Fibroblast of lung (primary cell): ENCODE measurements around the gene ANKRD22. TPM values are rescaled to one million over a fixed set of nuclear protein-coding genes. Genes with fewer than 3 reads are reported as not detected.

ENCODE experiments used
- DNase-seq, 2 donors: peaks; one replicate each; pipeline versions ENCODE4 v3.0.0 to v3.0.0-alpha.2; 2010; ENCODE audit warnings: low read depth in 2 of 2
- H2AFZ ChIP-seq: 2 replicates; pipeline ENCODE4 v1.5.1; 2012; ENCODE audit warnings: low read length, control low read depth, inconsistent platforms
- H3K27ac ChIP-seq: 2 replicates; pipeline ENCODE4 v1.5.1; 2011; ENCODE audit warnings: low read length, control low read depth; ENCODE audit not compliant: insufficient read depth
- H3K27me3 ChIP-seq: 2 replicates; pipeline ENCODE4 v1.5.1; 2011; ENCODE audit warnings: mild to moderate bottlenecking, low read length; ENCODE audit not compliant: control insufficient read depth, insufficient read depth
- H3K36me3 ChIP-seq: 2 replicates; pipeline ENCODE4 v1.5.1; 2011; ENCODE audit warnings: low read length; ENCODE audit not compliant: control insufficient read depth, insufficient read depth
- H3K4me1 ChIP-seq: 2 replicates; pipeline ENCODE4 v1.5.1; 2011; ENCODE audit warnings: low read length; ENCODE audit not compliant: control insufficient read depth, insufficient read depth; ENCODE audit errors: extremely low read depth
- H3K4me2 ChIP-seq: 2 replicates; pipeline ENCODE4 v1.5.1; 2011; ENCODE audit warnings: low read length, control low read depth; ENCODE audit not compliant: insufficient read depth; ENCODE audit errors: extremely low read depth
- H3K4me3 ChIP-seq, 4 experiments: fragments of 200-600 bp in 1 of 4; sonication (generic) in 1 of 4; replicated peaks in 1 of 4; 2 replicates each; pipeline ENCODE4 v1.5.1; 2011 to 2016; ENCODE audit warnings: low read length in 4 of 4, low read depth in 3 of 4, mild to moderate bottlenecking in 3 of 4, control low read depth in 2 of 4, inconsistent platforms in 1 of 4, mixed read lengths in 1 of 4; ENCODE audit not compliant: insufficient read depth in 1 of 4; ENCODE audit errors: control extremely low read depth in 1 of 4
- H3K79me2 ChIP-seq: 2 replicates; pipeline ENCODE4 v1.5.1; 2012; ENCODE audit warnings: mild to moderate bottlenecking, low read length, inconsistent platforms; ENCODE audit not compliant: control insufficient read depth, insufficient read depth
- H3K9ac ChIP-seq: 2 replicates; pipeline ENCODE4 v1.5.1; 2011; ENCODE audit warnings: mild to moderate bottlenecking, low read length, control low read depth; ENCODE audit not compliant: insufficient read depth
- H3K9me3 ChIP-seq: 2 replicates; pipeline ENCODE4 v1.5.1; 2012; ENCODE audit warnings: low read depth, low read length; ENCODE audit not compliant: control insufficient read depth, insufficient read depth
- H4K20me1 ChIP-seq: 2 replicates; pipeline ENCODE4 v1.5.1; 2011; ENCODE audit warnings: low read length; ENCODE audit not compliant: control insufficient read depth, insufficient read depth; ENCODE audit errors: extremely low read depth
- CTCF ChIP-seq, 2 donors: IDR thresholded peaks in 1 of 2; conservative IDR thresholded peaks in 1 of 2; 1 replicate in 1 of 2; 2 replicates in 1 of 2; pipeline ENCODE4 v1.5.1; 2011 to 2012; ENCODE audit warnings: low read length in 2 of 2, control low read depth in 1 of 2, inconsistent platforms in 1 of 2, low read depth in 1 of 2, mild to moderate bottlenecking in 1 of 2
- EZH2 ChIP-seq: IDR thresholded peaks from 2 replicates; pipeline ENCODE4 v1.5.1; 2012; ENCODE audit warnings: low read length, control low read depth, mild to moderate bottlenecking; ENCODE audit errors: missing control alignments
- polyA plus RNA-seq, 2 donors: library from polyadenylated mRNA; depleted of rRNA in 1 of 2; stranded (reverse) in 1 of 2; unstranded in 1 of 2; fragments of >200 nt; gene quantifications; 2 replicates each; pipeline ENCODE4 v1.2.1, GENCODE V29; 2011 to 2012; ENCODE audit warnings: missing spikeins in 1 of 2
- total RNA-seq: library from RNA; depleted of rRNA; stranded (reverse); fragments of >200 nt; gene quantifications from 2 replicates; pipeline ENCODE4 v1.2.1, GENCODE V29; 2014

ANKRD22 gene
- total and polyA plus RNA-seq, 2 donors (not counting 1 experiment from before 2014, with no cell fraction given) = 0.17 TPM; not detected in 1

GRCh38 chr10:88841316-88842111 is 10.1 kb downstream of the ANKRD22 start:
- no peaks in the 10 kb centered on the region for H3K79me2 ChIP-seq
- no peak for TF ChIP-seq CTCF (conservative IDR thresholded peaks at IDR 0.05 in 1 of 2, IDR thresholded peaks at IDR 0.05 in 1 of 2; ENCODE audit: low read depth in 1 of 2, low read length in 2 of 2)
- TF ChIP-seq EZH2 = no peak
- H3K36me3 ChIP-seq = no peaks in the 10 kb centered on the region
- H3K4me3 ChIP-seq = no peak overlapping the region
- H4K20me1 ChIP-seq = no peaks in the 10 kb centered on the region
- H3K27ac ChIP-seq = no peak overlapping the region
- H3K4me1 ChIP-seq = no peaks in the 10 kb centered on the region
- no peak for DNase-seq
- no peaks in the 10 kb centered on the region for H3K9me3 ChIP-seq
- H2AFZ ChIP-seq = no peak overlapping the region
- H3K9ac ChIP-seq = no peak overlapping the region
- H3K27me3 ChIP-seq = no peaks in the 10 kb centered on the region
- H3K4me2 ChIP-seq = no peak overlapping the region

GRCh38 chr10:88840881-88841280 is 10.8 kb downstream of the ANKRD22 start:
- no peaks in the 10 kb centered on the region for H3K4me1 ChIP-seq
- H3K9ac ChIP-seq = no peak overlapping the region
- H3K9me3 ChIP-seq = no peaks in the 10 kb centered on the region
- H3K4me3 ChIP-seq = no peak overlapping the region
- no peak overlapping the region for H3K4me2 ChIP-seq
- DNase-seq = no peak
- H3K27ac ChIP-seq = no peak overlapping the region
- H3K36me3 ChIP-seq = no peaks in the 10 kb centered on the region
- TF ChIP-seq CTCF (conservative IDR thresholded peaks at IDR 0.05 in 1 of 2, IDR thresholded peaks at IDR 0.05 in 1 of 2; ENCODE audit: low read depth in 1 of 2, low read length in 2 of 2) (no peak), EZH2 (no peak)
- no peaks in the 10 kb centered on the region for H3K79me2 ChIP-seq
- no peak overlapping the region for H2AFZ ChIP-seq
- H3K27me3 ChIP-seq = no peaks in the 10 kb centered on the region
- no peaks in the 10 kb centered on the region for H4K20me1 ChIP-seq

GRCh38 chr10:88840104-88840503 is 11.5 kb downstream of the ANKRD22 start:
- TF ChIP-seq CTCF (conservative IDR thresholded peaks at IDR 0.05 in 1 of 2, IDR thresholded peaks at IDR 0.05 in 1 of 2; ENCODE audit: low read depth in 1 of 2, low read length in 2 of 2) (no peak), EZH2 (no peak)
- Histone ChIP-seq H3K4me2 (no peak overlapping the region), H3K79me2 (no peaks in the 10 kb centered on the region), H3K27me3 (no peaks in the 10 kb centered on the region), H3K4me1 (no peaks in the 10 kb centered on the region), H3K36me3 (no peaks in the 10 kb centered on the region), H3K9me3 (no peaks in the 10 kb centered on the region), H3K4me3 (no peak overlapping the region), H3K27ac (no peak overlapping the region), H2AFZ (no peak overlapping the region), H4K20me1 (no peaks in the 10 kb centered on the region), H3K9ac (no peak overlapping the region)
- DNase-seq = no peak
